ENCODE data around the gene DUSP2. TPM values are rescaled to one million over a fixed set of nuclear protein-coding genes. Genes with fewer than 3 reads are reported as not detected.

DUSP2 gene
- total and polyA plus RNA-seq, 2 experiments from 2014 or later: 6.6 to 13.0 TPM

DNA sequence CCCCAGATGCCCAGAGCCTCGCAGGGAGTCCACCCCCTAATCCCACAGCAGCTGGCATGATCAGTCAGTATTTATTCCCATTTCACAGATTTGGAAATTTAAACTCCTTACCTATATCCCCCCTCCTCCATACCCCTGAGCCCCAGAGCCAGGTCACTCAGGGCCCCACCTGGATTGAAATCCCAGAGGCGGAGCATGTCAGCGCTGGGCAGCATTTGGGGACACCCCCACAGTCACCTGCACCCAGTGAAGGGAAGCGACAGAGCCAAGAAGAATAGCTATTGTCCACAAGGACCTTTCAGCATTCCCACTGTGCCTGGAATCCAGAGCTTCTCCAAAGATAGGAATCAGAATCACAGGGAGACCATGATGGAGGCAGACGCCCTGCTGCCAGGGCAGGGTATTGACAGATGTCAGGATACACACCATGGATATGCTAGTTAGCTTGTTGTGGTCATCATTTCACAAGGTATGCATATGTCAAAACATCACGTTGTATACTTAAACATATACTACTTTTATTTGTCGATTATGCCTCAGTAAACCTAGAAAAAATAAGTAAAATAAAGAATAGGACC is 6.0 kb downstream of the DUSP2 start:
- peak; percentile 3 for ATAC-seq
- no peak for TF ChIP-seq JUNB (IDR thresholded peaks at IDR 0.05; ENCODE audit: unreplicated experiment)
- no peak for TF ChIP-seq ZNF462 (CRISPR knock-in tag; IDR thresholded peaks at IDR 0.05)
- TF ChIP-seq POLR2AphosphoS5 (IDR thresholded peaks at IDR 0.05; ENCODE audit: low read depth): no peak
- TF ChIP-seq CREB1 (CRISPR knock-in tag; IDR thresholded peaks at IDR 0.05; ENCODE audit: low read depth): no peak
- no peak for TF ChIP-seq REST (IDR thresholded peaks at IDR 0.05; ENCODE audit: unreplicated experiment)
- TF ChIP-seq CTCF (conservative IDR thresholded peaks at IDR 0.05; ENCODE audit: low read depth in 2 of 2): no peak
- TF ChIP-seq STAT1 (IDR thresholded peaks at IDR 0.05; ENCODE audit: unreplicated experiment): no peak
- no peak for TF ChIP-seq EZH2 (IDR thresholded peaks at IDR 0.05; ENCODE audit: low read depth, unreplicated experiment)
- TF ChIP-seq ZNF114 (CRISPR knock-in tag; IDR thresholded peaks at IDR 0.05): no peak
- no peak for TF ChIP-seq NANOG (IDR thresholded peaks at IDR 0.05; ENCODE audit: borderline replicate concordance)
- TF ChIP-seq EZH2phosphoT487 (IDR thresholded peaks at IDR 0.05; ENCODE audit: unreplicated experiment): no peak
- no peak for TF ChIP-seq ETS1 (IDR thresholded peaks at IDR 0.05)
- TF ChIP-seq ZNF331 (CRISPR knock-in tag; IDR thresholded peaks at IDR 0.05; ENCODE audit: low read depth): no peak
- Histone ChIP-seq H2AFZ (peak overlapping the region; percentile 63; the same call in 1 of the 2 replicates), H3F3A (replicated peaks; ENCODE audit: low read depth) (0 out of 2 replicates have a peak, but pooled peaks cover 4% of the 10 kb centered on the region), H4K20me1 (replicated peaks; ENCODE audit: insufficient read depth) (no peaks in the 10 kb centered on the region), H3K4me2 (peak overlapping the region; percentile 66), H3K4me3 (0 out of 2 replicates have a peak overlapping the region, but pooled peaks have one; percentile 27), H3K27me3 (ENCODE audit: insufficient read depth) (peaks cover 4% of the 10 kb centered on the region), H3K4me1 (ENCODE audit: insufficient read depth) (peaks cover 11% of the 10 kb centered on the region; the same call in 1 of the 2 replicates), H3K36me3 (ENCODE audit: insufficient read depth) (no peaks in the 10 kb centered on the region), H3K27ac (ENCODE audit: low read depth) (no peak overlapping the region), H3K9me2 (ENCODE audit: insufficient read depth) (no peaks in the 10 kb centered on the region), H3K79me2 (replicated peaks; ENCODE audit: insufficient read depth) (no peaks in the 10 kb centered on the region)
- peaks cover 12% of the 10 kb centered on the region for H3K27me3 Mint-ChIP-seq (ENCODE audit: insufficient read depth, low read depth, poor library complexity)
- H3K27ac Mint-ChIP-seq: no peak overlapping the region
- peaks cover 14% of the 10 kb centered on the region; the same call in 2 of the 3 replicates for H3K36me3 Mint-ChIP-seq (ENCODE audit: low read depth)
- DNase-seq (ENCODE audit: low spot score): peak; percentile 45
- H3K4me1 Mint-ChIP-seq: peaks cover 21% of the 10 kb centered on the region
- H3K4me3 Mint-ChIP-seq: no peak overlapping the region; the same call in 2 of the 3 replicates
- 0 out of 3 replicates have a peak, but pooled peaks cover under 1% of the 10 kb centered on the region for H3K9me3 Mint-ChIP-seq

Data from GM23338 (cell line).